Fibroblast of lung (primary cell): ENCODE results near the gene KMO. TPM values are rescaled to one million over a fixed set of nuclear protein-coding genes. Genes with fewer than 3 reads are reported as not detected.

ENCODE experiments used
- DNase-seq, 2 donors: peaks; one replicate each; pipeline versions ENCODE4 v3.0.0 to v3.0.0-alpha.2; 2010; ENCODE audit warnings: low read depth in 2 of 2
- H2AFZ ChIP-seq: 2 replicates; pipeline ENCODE4 v1.5.1; 2012; ENCODE audit warnings: low read length, control low read depth, inconsistent platforms
- H3K27ac ChIP-seq: 2 replicates; pipeline ENCODE4 v1.5.1; 2011; ENCODE audit warnings: low read length, control low read depth; ENCODE audit not compliant: insufficient read depth
- H3K27me3 ChIP-seq: 2 replicates; pipeline ENCODE4 v1.5.1; 2011; ENCODE audit warnings: mild to moderate bottlenecking, low read length; ENCODE audit not compliant: control insufficient read depth, insufficient read depth
- H3K36me3 ChIP-seq: 2 replicates; pipeline ENCODE4 v1.5.1; 2011; ENCODE audit warnings: low read length; ENCODE audit not compliant: control insufficient read depth, insufficient read depth
- H3K4me1 ChIP-seq: 2 replicates; pipeline ENCODE4 v1.5.1; 2011; ENCODE audit warnings: low read length; ENCODE audit not compliant: control insufficient read depth, insufficient read depth; ENCODE audit errors: extremely low read depth
- H3K4me2 ChIP-seq: 2 replicates; pipeline ENCODE4 v1.5.1; 2011; ENCODE audit warnings: low read length, control low read depth; ENCODE audit not compliant: insufficient read depth; ENCODE audit errors: extremely low read depth
- H3K4me3 ChIP-seq, 4 experiments: fragments of 200-600 bp in 1 of 4; sonication (generic) in 1 of 4; replicated peaks in 1 of 4; 2 replicates each; pipeline ENCODE4 v1.5.1; 2011 to 2016; ENCODE audit warnings: low read length in 4 of 4, low read depth in 3 of 4, mild to moderate bottlenecking in 3 of 4, control low read depth in 2 of 4, inconsistent platforms in 1 of 4, mixed read lengths in 1 of 4; ENCODE audit not compliant: insufficient read depth in 1 of 4; ENCODE audit errors: control extremely low read depth in 1 of 4
- H3K79me2 ChIP-seq: 2 replicates; pipeline ENCODE4 v1.5.1; 2012; ENCODE audit warnings: mild to moderate bottlenecking, low read length, inconsistent platforms; ENCODE audit not compliant: control insufficient read depth, insufficient read depth
- H3K9ac ChIP-seq: 2 replicates; pipeline ENCODE4 v1.5.1; 2011; ENCODE audit warnings: mild to moderate bottlenecking, low read length, control low read depth; ENCODE audit not compliant: insufficient read depth
- H3K9me3 ChIP-seq: 2 replicates; pipeline ENCODE4 v1.5.1; 2012; ENCODE audit warnings: low read depth, low read length; ENCODE audit not compliant: control insufficient read depth, insufficient read depth
- H4K20me1 ChIP-seq: 2 replicates; pipeline ENCODE4 v1.5.1; 2011; ENCODE audit warnings: low read length; ENCODE audit not compliant: control insufficient read depth, insufficient read depth; ENCODE audit errors: extremely low read depth
- EZH2 ChIP-seq: IDR thresholded peaks from 2 replicates; pipeline ENCODE4 v1.5.1; 2012; ENCODE audit warnings: low read length, control low read depth, mild to moderate bottlenecking; ENCODE audit errors: missing control alignments
- polyA minus RNA-seq: library from RNA; depleted of rRNA, polyadenylated mRNA; stranded (reverse); fragments of >200 nt; gene quantifications from 2 replicates; pipeline ENCODE4 v1.2.3, GENCODE V29; 2011; ENCODE audit warnings: low replicate concordance
- polyA plus RNA-seq, 2 donors: library from polyadenylated mRNA; depleted of rRNA in 1 of 2; stranded (reverse) in 1 of 2; unstranded in 1 of 2; fragments of >200 nt; gene quantifications; 2 replicates each; pipeline ENCODE4 v1.2.1, GENCODE V29; 2011 to 2012; ENCODE audit warnings: missing spikeins in 1 of 2
- total RNA-seq: library from RNA; depleted of rRNA; stranded (reverse); fragments of >200 nt; gene quantifications from 2 replicates; pipeline ENCODE4 v1.2.1, GENCODE V29; 2014
- TF ChIP-seq, protein P1 (sequence below), 2 donors: IDR thresholded peaks in 1 of 2; conservative IDR thresholded peaks in 1 of 2; 1 replicate in 1 of 2; 2 replicates in 1 of 2; pipeline ENCODE4 v1.5.1; 2011 to 2012; ENCODE audit warnings: low read length in 2 of 2, control low read depth in 1 of 2, inconsistent platforms in 1 of 2, low read depth in 1 of 2, mild to moderate bottlenecking in 1 of 2

KMO gene
- total RNA-seq, result not detected in 2 replicates
- 0.07 TPM in 1 of 2 replicates, not detected in the other for polyA plus RNA-seq
- 0.23 TPM in 1 of 2 replicates, not detected in the other for polyA plus RNA-seq (2012)
- not detected in 2 replicates for polyA minus RNA-seq

DNA sequence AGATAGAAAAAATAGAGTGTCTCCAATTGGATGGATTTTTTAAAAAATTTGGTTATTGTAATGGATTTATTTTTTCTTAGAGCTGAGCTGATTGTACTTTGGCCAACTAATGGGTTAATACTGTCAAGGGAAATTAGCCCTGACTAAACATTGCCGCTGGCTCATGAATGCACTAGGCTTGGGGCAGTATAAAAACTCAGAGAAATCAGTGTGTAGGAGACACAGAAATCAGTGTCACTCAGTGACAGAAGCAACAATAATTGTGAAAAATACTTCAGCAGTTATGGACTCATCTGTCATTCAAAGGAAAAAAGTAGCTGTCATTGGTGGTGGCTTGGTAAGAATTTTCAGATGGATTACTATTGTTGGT, at the start of gene KMO:
Gene KMO (plus strand): TSS at position 217 of the 370 bp plus-strand sequence. CDS start 67 bp downstream, at position 284.
- Histone ChIP-seq H4K20me1 (no peaks in the 10 kb centered on the region), H2AFZ (peak within 1 kb of the TSS; percentile 41), H3K36me3 (no peaks in the 10 kb centered on the region), H3K79me2 (no peaks in the 10 kb centered on the region), H3K9ac (peak within 1 kb of the TSS; percentile 22), H3K9me3 (no peaks in the 10 kb centered on the region), H3K4me1 (no peaks in the 10 kb centered on the region), H3K4me3 (peak within 1 kb of the TSS; percentile 42 to 82 (median 69)), H3K27me3 (peaks cover 3% of the 10 kb centered on the region), H3K4me2 (peak within 1 kb of the TSS; percentile 96), H3K27ac (no peak within 1 kb of the TSS)
- TF ChIP-seq EZH2, result no peak
- TF ChIP-seq, protein P1, sequence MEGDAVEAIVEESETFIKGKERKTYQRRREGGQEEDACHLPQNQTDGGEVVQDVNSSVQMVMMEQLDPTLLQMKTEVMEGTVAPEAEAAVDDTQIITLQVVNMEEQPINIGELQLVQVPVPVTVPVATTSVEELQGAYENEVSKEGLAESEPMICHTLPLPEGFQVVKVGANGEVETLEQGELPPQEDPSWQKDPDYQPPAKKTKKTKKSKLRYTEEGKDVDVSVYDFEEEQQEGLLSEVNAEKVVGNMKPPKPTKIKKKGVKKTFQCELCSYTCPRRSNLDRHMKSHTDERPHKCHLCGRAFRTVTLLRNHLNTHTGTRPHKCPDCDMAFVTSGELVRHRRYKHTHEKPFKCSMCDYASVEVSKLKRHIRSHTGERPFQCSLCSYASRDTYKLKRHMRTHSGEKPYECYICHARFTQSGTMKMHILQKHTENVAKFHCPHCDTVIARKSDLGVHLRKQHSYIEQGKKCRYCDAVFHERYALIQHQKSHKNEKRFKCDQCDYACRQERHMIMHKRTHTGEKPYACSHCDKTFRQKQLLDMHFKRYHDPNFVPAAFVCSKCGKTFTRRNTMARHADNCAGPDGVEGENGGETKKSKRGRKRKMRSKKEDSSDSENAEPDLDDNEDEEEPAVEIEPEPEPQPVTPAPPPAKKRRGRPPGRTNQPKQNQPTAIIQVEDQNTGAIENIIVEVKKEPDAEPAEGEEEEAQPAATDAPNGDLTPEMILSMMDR (conservative IDR thresholded peaks at IDR 0.05 in 1 of 2, IDR thresholded peaks at IDR 0.05 in 1 of 2; ENCODE audit: low read depth in 1 of 2, low read length in 2 of 2), result no peak
- DNase-seq, result peak in 1 of 2 donors; percentile 11

DNA sequence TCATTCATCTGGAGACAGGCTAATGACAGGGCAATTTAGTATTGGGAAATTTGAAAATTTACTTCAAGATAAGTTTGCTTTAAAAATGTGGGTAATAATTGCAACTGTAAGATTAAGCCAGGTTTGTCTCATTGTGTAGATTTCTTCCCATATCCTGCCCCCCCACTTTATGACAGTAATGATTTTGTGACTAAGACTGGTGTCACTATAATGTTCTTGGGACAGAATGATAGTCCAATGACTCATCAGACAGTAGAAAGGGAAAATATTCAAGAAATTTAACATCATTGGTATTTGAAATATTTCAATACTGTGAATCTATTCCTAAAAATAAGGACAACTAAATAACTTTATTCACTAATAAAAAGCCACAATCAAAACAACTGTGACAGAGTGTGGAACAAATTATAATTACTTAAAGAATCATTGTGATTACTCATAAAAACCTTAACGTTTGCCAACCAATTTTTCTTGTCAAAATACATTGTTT, 49.4 kb upstream of the KMO start:
- Histone ChIP-seq H3K9ac (no peak overlapping the region), H4K20me1 (no peaks in the 10 kb centered on the region), H3K79me2 (no peaks in the 10 kb centered on the region), H3K27ac (no peak overlapping the region), H3K9me3 (no peaks in the 10 kb centered on the region), H3K4me2 (peak overlapping the region; percentile 2), H2AFZ (no peak overlapping the region), H3K27me3 (no peaks in the 10 kb centered on the region), H3K36me3 (no peaks in the 10 kb centered on the region), H3K4me3 (no peak overlapping the region), H3K4me1 (peaks cover 15% of the 10 kb centered on the region)
- TF ChIP-seq, protein P1 (conservative IDR thresholded peaks at IDR 0.05 in 1 of 2, IDR thresholded peaks at IDR 0.05 in 1 of 2; ENCODE audit: low read depth in 1 of 2, low read length in 2 of 2), result no peak
- TF ChIP-seq EZH2, result no peak
- peak; percentile 40 to 72 for DNase-seq

DNA sequence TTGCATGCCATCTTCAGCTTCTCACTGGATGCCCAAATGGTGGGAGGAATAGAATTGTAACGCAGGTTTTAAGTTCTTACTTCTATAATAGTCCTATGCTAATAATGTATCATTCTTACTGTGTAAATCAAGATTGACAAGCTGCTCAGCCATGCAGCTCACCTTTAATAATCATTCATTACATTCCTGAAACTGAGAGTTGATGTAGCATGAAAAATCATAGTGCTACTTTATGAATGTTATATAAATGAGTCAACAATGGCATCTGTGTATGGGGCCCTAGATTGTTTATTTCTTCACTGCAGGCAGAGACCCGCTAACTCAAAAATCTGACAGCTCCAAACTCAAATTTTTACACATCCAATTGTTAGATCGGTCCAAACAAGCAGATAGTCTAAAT, 47.0 kb upstream of the KMO start:
- Histone ChIP-seq H3K9me3 (no peaks in the 10 kb centered on the region), H3K9ac (no peak overlapping the region), H3K27me3 (no peaks in the 10 kb centered on the region), H3K27ac (no peak overlapping the region), H4K20me1 (no peaks in the 10 kb centered on the region), H2AFZ (no peak overlapping the region), H3K4me3 (no peak overlapping the region), H3K36me3 (no peaks in the 10 kb centered on the region), H3K4me1 (peaks cover 15% of the 10 kb centered on the region), H3K79me2 (no peaks in the 10 kb centered on the region), H3K4me2 (no peak overlapping the region)
- DNase-seq, result no peak
- TF ChIP-seq, protein P1 (conservative IDR thresholded peaks at IDR 0.05 in 1 of 2, IDR thresholded peaks at IDR 0.05 in 1 of 2; ENCODE audit: low read depth in 1 of 2, low read length in 2 of 2), result no peak
